ENCODE results near the gene NADSYN1. TPM values are rescaled to one million over a fixed set of nuclear protein-coding genes. Genes with fewer than 3 reads are reported as not detected.

Gene NADSYN1
- total RNA-seq, 4 donors from 2014 or later, result 41.2 to 67.2 (median 59.8) TPM

DNA sequence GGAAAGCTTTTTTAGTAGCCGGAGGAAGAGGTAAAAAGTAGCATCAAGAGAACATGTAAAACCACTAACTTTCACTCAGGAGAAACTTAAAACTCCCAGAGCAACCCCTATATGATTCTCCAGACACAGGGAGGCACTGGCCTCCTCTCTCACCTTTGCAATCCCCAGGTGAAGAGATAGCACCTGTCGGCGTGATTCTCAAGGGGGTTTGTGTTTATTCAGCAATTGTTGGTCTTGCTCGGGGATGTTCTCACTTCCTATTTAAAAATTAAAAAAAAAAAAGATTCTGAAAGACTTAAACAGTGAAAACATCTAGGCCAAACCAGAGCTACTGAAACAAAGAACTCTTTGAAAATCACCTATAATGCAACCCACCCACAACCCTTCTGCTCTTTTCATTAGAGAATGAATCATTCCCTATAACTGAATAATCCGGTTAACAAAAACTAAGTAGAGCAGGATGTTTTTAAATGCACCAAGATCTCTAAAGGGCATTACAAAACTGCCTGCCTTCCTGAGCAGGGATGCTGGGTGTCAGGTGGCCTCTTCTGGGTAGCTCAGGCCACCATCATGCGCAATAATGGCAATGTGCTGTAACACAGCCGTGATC is 29.7 kb upstream of the NADSYN1 start:
- no peak for DNase-seq (ENCODE audit: low spot score in 2 of 2)
- no peak for TF ChIP-seq POLR2A (IDR thresholded peaks at IDR 0.05)
- TF ChIP-seq, protein P1, sequence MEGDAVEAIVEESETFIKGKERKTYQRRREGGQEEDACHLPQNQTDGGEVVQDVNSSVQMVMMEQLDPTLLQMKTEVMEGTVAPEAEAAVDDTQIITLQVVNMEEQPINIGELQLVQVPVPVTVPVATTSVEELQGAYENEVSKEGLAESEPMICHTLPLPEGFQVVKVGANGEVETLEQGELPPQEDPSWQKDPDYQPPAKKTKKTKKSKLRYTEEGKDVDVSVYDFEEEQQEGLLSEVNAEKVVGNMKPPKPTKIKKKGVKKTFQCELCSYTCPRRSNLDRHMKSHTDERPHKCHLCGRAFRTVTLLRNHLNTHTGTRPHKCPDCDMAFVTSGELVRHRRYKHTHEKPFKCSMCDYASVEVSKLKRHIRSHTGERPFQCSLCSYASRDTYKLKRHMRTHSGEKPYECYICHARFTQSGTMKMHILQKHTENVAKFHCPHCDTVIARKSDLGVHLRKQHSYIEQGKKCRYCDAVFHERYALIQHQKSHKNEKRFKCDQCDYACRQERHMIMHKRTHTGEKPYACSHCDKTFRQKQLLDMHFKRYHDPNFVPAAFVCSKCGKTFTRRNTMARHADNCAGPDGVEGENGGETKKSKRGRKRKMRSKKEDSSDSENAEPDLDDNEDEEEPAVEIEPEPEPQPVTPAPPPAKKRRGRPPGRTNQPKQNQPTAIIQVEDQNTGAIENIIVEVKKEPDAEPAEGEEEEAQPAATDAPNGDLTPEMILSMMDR (IDR thresholded peaks at IDR 0.05), result no peak
- no peak overlapping the region for H3K4me3 ChIP-seq (ENCODE audit: low read depth, poor library complexity, severe bottlenecking)
- WGBS, 2 donors, result 61% methylated on average over 7 of the region's 7 CpGs
- intact Hi-C loops (cut with DNase I; ENCODE audit: low total_unique reads), result no loop called here

DNA sequence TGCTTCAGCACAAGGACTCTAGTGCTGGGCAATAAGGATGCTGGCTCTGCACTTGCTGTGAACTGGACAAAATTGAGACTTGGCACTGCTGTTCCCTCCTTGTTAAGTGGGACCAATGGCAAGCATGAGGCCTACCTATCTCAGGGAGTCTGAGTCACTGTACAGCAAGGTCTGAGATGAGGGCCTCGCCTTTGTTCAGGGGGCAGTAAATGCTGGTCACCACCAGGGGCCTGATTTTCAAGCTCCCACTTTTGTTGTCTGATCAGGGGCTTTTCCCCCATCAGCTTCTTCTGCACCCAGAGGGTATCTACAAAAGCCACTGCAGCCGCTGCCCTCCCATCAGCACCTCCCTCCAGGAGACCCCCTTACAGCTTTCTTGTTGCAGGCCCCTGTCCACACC is 27.6 kb upstream of the NADSYN1 start:
- H3K4me3 ChIP-seq (ENCODE audit: low read depth, poor library complexity, severe bottlenecking), result no peak overlapping the region
- DNase-seq (ENCODE audit: low spot score in 2 of 2), result no peak
- 65 to 69% methylated on average over 2 of the region's 2 CpGs for WGBS, 2 donors
- intact Hi-C loops (cut with DNase I; ENCODE audit: low total_unique reads), result no loop called here
- TF ChIP-seq POLR2A (IDR thresholded peaks at IDR 0.05), result no peak
- TF ChIP-seq, protein P1 (IDR thresholded peaks at IDR 0.05), result no peak

DNA sequence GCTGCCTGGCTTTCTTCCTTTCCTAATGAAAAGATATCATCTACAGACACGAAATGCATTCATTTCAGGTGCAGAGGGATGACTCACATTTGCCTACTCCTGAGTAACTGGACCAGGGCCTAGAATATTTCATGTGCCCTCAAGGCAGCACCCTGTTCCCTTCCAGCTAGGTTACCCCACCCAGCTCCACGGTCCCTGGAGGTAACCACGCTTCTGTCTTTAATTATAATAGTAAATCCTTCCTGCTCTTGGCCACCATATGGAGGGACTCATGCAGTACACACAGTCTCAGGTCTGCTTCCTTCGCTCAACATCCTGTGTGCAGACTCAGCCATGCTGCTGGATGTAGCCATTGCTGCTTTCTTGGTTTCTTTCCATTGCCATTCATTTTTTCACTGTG is 27.1 kb upstream of the NADSYN1 start:
- no peak for DNase-seq (ENCODE audit: low spot score in 2 of 2)
- no peak overlapping the region for H3K4me3 ChIP-seq (ENCODE audit: low read depth, poor library complexity, severe bottlenecking)
- WGBS, 2 donors, result 30 to 35% methylated on average over 4 of the region's 4 CpGs
- intact Hi-C loops (cut with DNase I; ENCODE audit: low total_unique reads), result no loop called here
- no peak for TF ChIP-seq POLR2A (IDR thresholded peaks at IDR 0.05)
- TF ChIP-seq, protein P1 (IDR thresholded peaks at IDR 0.05), result no peak

DNA sequence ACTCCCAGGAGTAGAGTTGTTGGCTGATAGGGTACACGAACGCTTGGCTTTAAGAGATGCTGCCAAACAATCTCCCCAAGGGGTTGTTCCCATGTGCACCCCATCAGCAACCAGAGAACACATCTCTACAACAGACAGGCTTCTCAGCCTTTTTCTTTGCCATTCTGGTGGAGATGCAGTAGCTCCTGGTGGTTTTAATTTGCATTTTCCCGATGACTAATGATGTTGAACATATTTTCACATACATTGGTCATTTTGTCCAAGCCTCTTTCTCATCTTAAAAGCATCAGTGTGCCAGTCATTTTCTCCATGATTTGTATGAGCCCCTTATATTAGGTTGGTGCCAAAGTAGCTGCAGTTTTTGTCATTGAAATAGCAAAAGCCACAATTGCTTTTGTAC is 26.6 kb upstream of the NADSYN1 start:
- TF ChIP-seq POLR2A (IDR thresholded peaks at IDR 0.05), result no peak
- TF ChIP-seq, protein P1 (IDR thresholded peaks at IDR 0.05), result no peak
- intact Hi-C loops (cut with DNase I; ENCODE audit: low total_unique reads), result no loop called here
- 29 to 53% methylated on average over 3 of the region's 3 CpGs for WGBS, 2 donors
- H3K4me3 ChIP-seq (ENCODE audit: low read depth, poor library complexity, severe bottlenecking), result no peak overlapping the region
- no peak for DNase-seq (ENCODE audit: low spot score in 2 of 2)

DNA sequence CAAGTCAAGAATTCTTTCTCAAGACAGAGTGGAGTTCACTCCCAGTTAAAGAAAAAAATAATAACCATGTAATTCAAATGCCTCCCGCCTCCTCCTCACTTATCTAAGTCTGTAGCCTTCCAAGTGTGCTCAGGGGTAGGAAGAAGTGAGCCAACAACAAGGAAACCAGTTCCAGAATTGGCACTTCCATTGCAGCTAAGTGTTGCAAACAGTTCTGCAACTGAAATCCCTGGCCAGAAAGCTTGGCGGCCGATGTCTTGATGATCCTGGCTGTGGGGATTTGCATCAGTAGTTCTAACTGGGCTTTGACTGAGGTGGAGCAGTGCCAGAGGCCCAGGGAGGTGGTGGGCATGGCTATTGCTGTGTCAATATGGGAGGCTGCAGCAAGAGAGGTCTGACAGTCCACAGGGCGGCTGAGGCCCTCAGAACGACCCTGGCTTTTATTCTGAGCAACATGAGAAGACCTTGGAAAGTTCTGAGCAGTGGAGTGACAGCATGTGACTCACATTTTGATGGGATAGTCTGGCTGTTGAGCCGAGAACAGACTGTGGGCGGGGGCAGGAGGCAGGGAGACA is 24.1 kb upstream of the NADSYN1 start:
- 33 to 53% methylated on average over 7 of the region's 7 CpGs for WGBS, 2 donors
- intact Hi-C loops (cut with DNase I; ENCODE audit: low total_unique reads), result no loop called here
- peak in 1 of 2 donors; percentile 42 for DNase-seq (ENCODE audit: low spot score in 2 of 2)
- TF ChIP-seq, protein P1 (IDR thresholded peaks at IDR 0.05), result no peak
- TF ChIP-seq POLR2A (IDR thresholded peaks at IDR 0.05), result no peak
- H3K4me3 ChIP-seq (ENCODE audit: low read depth, poor library complexity, severe bottlenecking), result no peak overlapping the region

DNA sequence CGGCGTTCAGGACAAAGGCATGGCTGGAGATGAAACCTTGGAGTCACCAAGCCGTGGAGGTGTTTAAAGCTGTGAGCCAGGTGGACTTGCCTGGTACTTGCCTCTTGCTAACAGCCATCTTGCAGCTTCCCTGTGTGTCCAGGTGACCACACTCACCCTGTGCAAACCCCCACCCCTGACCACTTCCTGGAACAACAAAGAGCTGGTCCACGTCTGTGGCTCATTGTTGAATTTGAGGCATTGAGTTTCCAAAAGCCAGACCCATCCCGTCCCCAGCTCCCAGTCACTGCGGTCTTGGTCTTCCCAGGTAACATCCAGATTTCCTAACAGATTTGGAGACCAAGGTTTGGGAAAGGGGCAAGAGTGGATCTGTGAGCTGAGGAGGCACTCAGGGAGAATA is 23.3 kb upstream of the NADSYN1 start:
- TF ChIP-seq, protein P1 (IDR thresholded peaks at IDR 0.05), result no peak
- TF ChIP-seq POLR2A (IDR thresholded peaks at IDR 0.05), result no peak
- DNase-seq (ENCODE audit: low spot score in 2 of 2), result no peak
- intact Hi-C loops (cut with DNase I; ENCODE audit: low total_unique reads), result no loop called here
- 89 to 90% methylated on average over 6 of the region's 6 CpGs for WGBS, 2 donors
- no peak overlapping the region for H3K4me3 ChIP-seq (ENCODE audit: low read depth, poor library complexity, severe bottlenecking)
